Motor neuron (in vitro differentiated cells): Measurements from ENCODE around the gene PCK1. TPM values are rescaled to one million over a fixed set of nuclear protein-coding genes. Genes with fewer than 3 reads are reported as not detected.
A peak's percentile ranks its signal among the peaks of the same experiment; 100 is the strongest.

Source experiments
- ATAC-seq, 8 experiments: fragments of 200-7000 bp; cut with Tn5 transposase; replicated peaks in 6 of 8; 2 replicates each; pipeline ENCODE4 v1.8.0; 2021; ENCODE audit warnings: mild to moderate bottlenecking in 8 of 8, moderate library complexity in 8 of 8
- H3K27ac ChIP-seq, 2 donors: fragments of 250-450 bp; sonication (Bioruptor Pico); 2 replicates each; pipeline ENCODE4 v1.9.0; 2021; ENCODE audit warnings: antibody characterized with exemption in 2 of 2, mild to moderate bottlenecking in 2 of 2, moderate library complexity in 1 of 2
- H3K4me1 ChIP-seq, 2 donors: fragments of 250-450 bp; sonication (Bioruptor Pico); replicated peaks in 1 of 2; 2 replicates each; pipeline ENCODE4 v1.6.1; 2021; ENCODE audit warnings: antibody characterized with exemption in 2 of 2, mild to moderate bottlenecking in 2 of 2, moderate library complexity in 1 of 2
- H3K4me3 ChIP-seq, 5 donors: fragments of 250-450 bp; sonication (Bioruptor Pico); 2 replicates each; pipeline ENCODE4 v1.9.0; 2021; ENCODE audit warnings: antibody characterized with exemption in 5 of 5, mild to moderate bottlenecking in 5 of 5, moderate library complexity in 4 of 5
- WGBS, 10 experiments: fragments of 450-650 bp; shearing (Covaris generic); methylation state at CpG; one replicate each; pipeline ENCODE4 v1.0.0; 2022; 5-methylcytosine and 5-hydroxymethylcytosine counted together
- in situ Hi-C, 9 experiments: fragments of 400-800 bp; cut with MboI; loops; one replicate each; pipeline ENCODE4 v1.15.0; 2021; ENCODE audit warnings: low sequenced_read_pairs in 9 of 9, low pct_unique_long_range_greater_than_20kb in 2 of 9; ENCODE audit not compliant: unreplicated experiment in 9 of 9
- total RNA-seq, 8 experiments: library from RNA; unstranded; fragments of 300-600 nt; gene quantifications; 2 replicates each; pipeline versions ENCODE4 v1.2.3 to v1.2.4, GENCODE V29; 2022

The PCK1 gene
- total RNA-seq, 8 experiments from 2014 or later: 0.22 to 1.3 (median 0.39) TPM; not detected in 2

- 60 to 100% (median 77%) methylated on average over 1 to 7 of the region's 13 CpGs; no CpG with 5 or more reads in 2 of the 10 experiments for WGBS, 10 experiments
Observed at GRCh38 chr20:57600320-57601210, 39.7 kb downstream of the PCK1 start.

GRCh38 chr20:57601211-57601570 lies 40.3 kb downstream of the PCK1 start:
- in situ Hi-C loops: loop anchor here in 6 of 9 experiments (10.0 to 25.0 kb wide), 4 partner anchors 584 to 614 kb away; no protein-coding TSS in a partner anchor
- Histone ChIP-seq H3K4me3 (no peak overlapping the region), H3K27ac (no peak overlapping the region), H3K4me1 (peaks cover 0 to 7% of the 10 kb centered on the region in 2 donors)
- 40 to 100% (median 67%) methylated on average over 1 to 2 of the region's 2 CpGs; no CpG with 5 or more reads in 5 of the 10 experiments for WGBS, 10 experiments
- ATAC-seq: no peak

More at GRCh38 chr20:57600320-57601210, 39.7 kb downstream of the PCK1 start:
- Histone ChIP-seq H3K4me3 (no peak overlapping the region), H3K4me1 (peaks cover 0 to 7% of the 10 kb centered on the region in 2 donors), H3K27ac (no peak overlapping the region)
- peak in 2 of 8 experiments; percentile 25 to 34 for ATAC-seq
- in situ Hi-C loops: loop anchor here in 6 of 9 experiments (10.0 to 25.0 kb wide), 4 partner anchors 584 to 614 kb away; no protein-coding TSS in a partner anchor

GRCh38 chr20:57601737-57602136 lies 40.8 kb downstream of the PCK1 start:
- ATAC-seq: no peak
- WGBS, 10 experiments: 30 to 100% (median 60%) methylated on average over 1 to 3 of the region's 5 CpGs; no CpG with 5 or more reads in 5 of the 10 experiments
- Histone ChIP-seq H3K4me1 (peaks cover 0 to 6% of the 10 kb centered on the region in 2 donors), H3K27ac (no peak overlapping the region), H3K4me3 (no peak overlapping the region)
- in situ Hi-C loops: loop anchor here in 6 of 9 experiments (10.0 to 25.0 kb wide), 4 partner anchors 583 to 613 kb away; no protein-coding TSS in a partner anchor

- Histone ChIP-seq H3K4me3 (no peak overlapping the region), H3K4me1 (peaks cover 0 to 1% of the 10 kb centered on the region in 2 donors), H3K27ac (no peak overlapping the region)
- 62 to 94% (median 81%) methylated on average over 1 to 6 of the region's 10 CpGs; no CpG with 5 or more reads in 1 of the 10 experiments for WGBS, 10 experiments
- in situ Hi-C loops: loop anchor here in 6 of 9 experiments (10.0 to 25.0 kb wide), 4 partner anchors 582 to 612 kb away; no protein-coding TSS in a partner anchor
- ATAC-seq: no peak
Observed at GRCh38 chr20:57603120-57603519, 42.2 kb downstream of the PCK1 start.

GRCh38 chr20:57605045-57605444 lies 44.1 kb downstream of the PCK1 start:
- in situ Hi-C loops: loop anchor here in 6 of 9 experiments (10.0 to 25.0 kb wide), 4 partner anchors 580 to 610 kb away; no protein-coding TSS in a partner anchor

GRCh38 chr20:57605878-57606277 lies 45.0 kb downstream of the PCK1 start:
- in situ Hi-C loops: loop anchor here in 6 of 9 experiments (10.0 to 25.0 kb wide), 4 partner anchors 579 to 609 kb away; no protein-coding TSS in a partner anchor
- Histone ChIP-seq H3K4me3 (no peak overlapping the region), H3K4me1 (no peaks in the 10 kb centered on the region), H3K27ac (no peak overlapping the region)
- ATAC-seq: no peak
- WGBS, 10 experiments: 37 to 92% (median 66%) methylated on average over 1 to 5 of the region's 5 CpGs; no CpG with 5 or more reads in 1 of the 10 experiments

More at GRCh38 chr20:57605045-57605444, 44.1 kb downstream of the PCK1 start:
- 52 to 100% (median 79%) methylated on average over 2 to 5 of the region's 5 CpGs; no CpG with 5 or more reads in 1 of the 10 experiments for WGBS, 10 experiments
- Histone ChIP-seq H3K27ac (no peak overlapping the region), H3K4me3 (no peak overlapping the region), H3K4me1 (no peaks in the 10 kb centered on the region)
- ATAC-seq: no peak

- Histone ChIP-seq H3K27ac (no peak overlapping the region), H3K4me1 (no peaks in the 10 kb centered on the region), H3K4me3 (no peak overlapping the region)
- in situ Hi-C loops: loop anchor here in 6 of 9 experiments (10.0 to 25.0 kb wide), 4 partner anchors 576 to 606 kb away; no protein-coding TSS in a partner anchor
- no peak for ATAC-seq
- WGBS, 10 experiments: 63 to 100% (median 73%) methylated on average over 2 to 4 of the region's 7 CpGs; no CpG with 5 or more reads in 7 of the 10 experiments
Observed at GRCh38 chr20:57608516-57608915, 47.6 kb downstream of the PCK1 start.

GRCh38 chr20:57609086-57609841 lies 48.4 kb downstream of the PCK1 start:
- Histone ChIP-seq H3K4me3 (no peak overlapping the region), H3K4me1 (no peaks in the 10 kb centered on the region), H3K27ac (no peak overlapping the region)
- in situ Hi-C loops: loop anchor here in 6 of 9 experiments (10.0 to 25.0 kb wide), 4 partner anchors 576 to 606 kb away; no protein-coding TSS in a partner anchor
- ATAC-seq: no peak
- WGBS, 10 experiments: 40 to 80% (median 53%) methylated on average over 1 to 9 of the region's 16 CpGs; no CpG with 5 or more reads in 6 of the 10 experiments

- Histone ChIP-seq H3K4me1 (no peaks in the 10 kb centered on the region), H3K4me3 (no peak overlapping the region), H3K27ac (no peak overlapping the region)
- in situ Hi-C loops: loop anchor here in 6 of 9 experiments (10.0 to 25.0 kb wide), 4 partner anchors 575 to 605 kb away; no protein-coding TSS in a partner anchor
- 31 to 100% (median 54%) methylated on average over 3 to 4 of the region's 8 CpGs; no CpG with 5 or more reads in 5 of the 10 experiments for WGBS, 10 experiments
- no peak for ATAC-seq
Observed at GRCh38 chr20:57609842-57610167, 48.9 kb downstream of the PCK1 start.

GRCh38 chr20:57610261-57610952 lies 49.5 kb downstream of the PCK1 start:
- Histone ChIP-seq H3K4me1 (no peaks in the 10 kb centered on the region), H3K4me3 (no peak overlapping the region), H3K27ac (no peak overlapping the region)
- no peak for ATAC-seq
- in situ Hi-C loops: loop anchor here in 2 of 9 experiments (25.0 kb wide), 1 partner anchor 602 kb away; no protein-coding TSS in a partner anchor
- 46 to 100% methylated on average over 2 to 4 of the region's 18 CpGs; no CpG with 5 or more reads in 8 of the 10 experiments for WGBS, 10 experiments

- Histone ChIP-seq H3K4me1 (no peaks in the 10 kb centered on the region), H3K27ac (no peak overlapping the region), H3K4me3 (no peak overlapping the region)
- 42 to 91% (median 84%) methylated on average over 3 to 9 of the region's 18 CpGs; no CpG with 5 or more reads in 4 of the 10 experiments for WGBS, 10 experiments
- ATAC-seq: no peak
- in situ Hi-C loops: loop anchor here in 2 of 9 experiments (25.0 kb wide), 1 partner anchor 601 kb away; no protein-coding TSS in a partner anchor
Observed at GRCh38 chr20:57611586-57612311, 50.8 kb downstream of the PCK1 start.
